Measurements from ENCODE around the gene SMIM3. TPM values are rescaled to one million over a fixed set of nuclear protein-coding genes. Genes with fewer than 3 reads are reported as not detected.

The SMIM3 gene
- total and polyA plus RNA-seq, 2 experiments from 2014 or later = 6.2 to 7.6 TPM

GRCh38 chr5:150788977-150789376, 10.4 kb downstream of the SMIM3 start:
- Mint-ChIP-seq H3K9me3 (peaks cover 6% of the 10 kb centered on the region; the same call in 2 of the 3 replicates), H3K27ac (no peak overlapping the region), H3K4me1 (peaks cover 17% of the 10 kb centered on the region; the same call in 2 of the 3 replicates), H3K4me3 (no peak overlapping the region), H3K27me3 (ENCODE audit: insufficient read depth, low read depth, poor library complexity) (peaks cover 2% of the 10 kb centered on the region), H3K36me3 (ENCODE audit: low read depth) (peaks cover 7% of the 10 kb centered on the region; the same call in 2 of the 3 replicates)
- no peak overlapping the region for H2AFZ ChIP-seq
- H3K4me1 ChIP-seq (ENCODE audit: insufficient read depth) = 0 out of 2 replicates have a peak, but pooled peaks cover 5% of the 10 kb centered on the region
- H3K4me3 ChIP-seq = no peak overlapping the region
- no peaks in the 10 kb centered on the region for H3F3A ChIP-seq (replicated peaks; ENCODE audit: low read depth)
- H4K20me1 ChIP-seq (replicated peaks; ENCODE audit: insufficient read depth) = peaks cover 3% of the 10 kb centered on the region; the same call in 1 of the 2 replicates
- H3K27me3 ChIP-seq (ENCODE audit: insufficient read depth) = no peaks in the 10 kb centered on the region
- ATAC-seq (no peak), DNase-seq (ENCODE audit: low spot score) (no peak)
- TF ChIP-seq EZH2 (IDR thresholded peaks at IDR 0.05; ENCODE audit: low read depth, unreplicated experiment) (no peak), ZNF331 (CRISPR knock-in tag; IDR thresholded peaks at IDR 0.05; ENCODE audit: low read depth) (no peak), ZNF114 (CRISPR knock-in tag; IDR thresholded peaks at IDR 0.05) (no peak), EZH2phosphoT487 (IDR thresholded peaks at IDR 0.05; ENCODE audit: unreplicated experiment) (no peak), REST (IDR thresholded peaks at IDR 0.05; ENCODE audit: unreplicated experiment) (no peak), CREB1 (CRISPR knock-in tag; IDR thresholded peaks at IDR 0.05; ENCODE audit: low read depth) (no peak), JUNB (IDR thresholded peaks at IDR 0.05; ENCODE audit: unreplicated experiment) (no peak), ZNF462 (CRISPR knock-in tag; IDR thresholded peaks at IDR 0.05) (no peak), STAT1 (IDR thresholded peaks at IDR 0.05; ENCODE audit: unreplicated experiment) (no peak), POLR2AphosphoS5 (IDR thresholded peaks at IDR 0.05; ENCODE audit: low read depth) (no peak), CTCF (conservative IDR thresholded peaks at IDR 0.05; ENCODE audit: low read depth in 2 of 2) (no peak), ETS1 (IDR thresholded peaks at IDR 0.05) (no peak), NANOG (IDR thresholded peaks at IDR 0.05; ENCODE audit: borderline replicate concordance) (no peak)
- no peaks in the 10 kb centered on the region for H3K9me2 ChIP-seq (ENCODE audit: insufficient read depth)
- no peak overlapping the region for H3K4me2 ChIP-seq
- peaks cover 18% of the 10 kb centered on the region; the same call in 1 of the 2 replicates for H3K79me2 ChIP-seq (replicated peaks; ENCODE audit: insufficient read depth)
- H3K36me3 ChIP-seq (ENCODE audit: insufficient read depth) = 0 out of 2 replicates have a peak, but pooled peaks cover 2% of the 10 kb centered on the region
- no peak overlapping the region for H3K27ac ChIP-seq (ENCODE audit: low read depth)

All from GM23338 (cell line).